SJSA1 (cell line): ENCODE results near the gene IQGAP2. TPM values are rescaled to one million over a fixed set of nuclear protein-coding genes. Genes with fewer than 3 reads are reported as not detected.

Experiments
- DNase-seq, 2 experiments: peaks; one replicate each; pipeline ENCODE4 v3.0.0-alpha.2; 2015 to 2020; ENCODE audit warnings: low spot score in 2 of 2, low read depth in 1 of 2
- H3K27ac ChIP-seq: fragments of 250-450 bp; sonication (Bioruptor Pico); 2 replicates; pipeline ENCODE4 v1.5.1; 2020; ENCODE audit warnings: mild to moderate bottlenecking, moderate library complexity
- H3K27me3 ChIP-seq: fragments of 250-450 bp; sonication (Bioruptor Pico); replicated peaks from 2 replicates; pipeline ENCODE4 v1.5.1; 2020; ENCODE audit warnings: mild to moderate bottlenecking, moderate library complexity
- H3K36me3 ChIP-seq: fragments of 250-450 bp; sonication (Bioruptor Pico); 2 replicates; pipeline ENCODE4 v1.5.1; 2020; ENCODE audit warnings: mild to moderate bottlenecking
- H3K4me1 ChIP-seq: fragments of 250-450 bp; sonication (Bioruptor Pico); replicated peaks from 2 replicates; pipeline ENCODE4 v1.6.1; 2021; ENCODE audit warnings: mild to moderate bottlenecking
- H3K4me3 ChIP-seq: fragments of 250-450 bp; sonication (Bioruptor Pico); 2 replicates; pipeline ENCODE4 v1.5.1; 2020; ENCODE audit warnings: mild to moderate bottlenecking
- H3K9me3 ChIP-seq: fragments of 250-450 bp; sonication (Bioruptor Pico); replicated peaks from 2 replicates; pipeline ENCODE4 v1.5.1; 2020; ENCODE audit warnings: mild to moderate bottlenecking
- total RNA-seq: library from RNA; depleted of rRNA; stranded (reverse); fragments of >200 nt; shearing (Covaris generic); gene quantifications from 2 replicates; pipeline ENCODE4 v1.2.3, GENCODE V29; 2014; rRNA removed

IQGAP2 gene
- total RNA-seq, 1 experiment from 2014 or later, result 0.37 TPM

GRCh38 chr5:76755779-76756637, 352.9 kb downstream of the IQGAP2 start:
- H3K4me1 ChIP-seq, result 0 out of 2 replicates have a peak, but pooled peaks cover 2% of the 10 kb centered on the region
- no peaks in the 10 kb centered on the region for H3K27me3 ChIP-seq
- no peak overlapping the region for H3K27ac ChIP-seq
- no peak overlapping the region for H3K4me3 ChIP-seq
- no peaks in the 10 kb centered on the region for H3K9me3 ChIP-seq
- DNase-seq, result no peak
- H3K36me3 ChIP-seq, result no peaks in the 10 kb centered on the region

- Histone ChIP-seq H3K4me1 (0 out of 2 replicates have a peak, but pooled peaks cover 4% of the 10 kb centered on the region), H3K9me3 (no peaks in the 10 kb centered on the region), H3K27me3 (no peaks in the 10 kb centered on the region), H3K27ac (no peak overlapping the region), H3K36me3 (no peaks in the 10 kb centered on the region), H3K4me3 (no peak overlapping the region)
- no peak for DNase-seq
These were observed 354.0 kb downstream of the IQGAP2 start for GRCh38 chr5:76757049-76757448.

Other genes with a start within 250 kb of the IQGAP2 start
- 1.3 and 2.0 TPM in 2 replicates for gene F2RL2, start 220.1 kb downstream of the IQGAP2 start, total RNA-seq